Measurements from ENCODE around the gene PYHIN1. TPM values are rescaled to one million over a fixed set of nuclear protein-coding genes. Genes with fewer than 3 reads are reported as not detected.
"Not testable (repeated sequence)": the region's sequence is repeated elsewhere in the genome, so short reads cannot be mapped to it uniquely, and the experiment has no call there.

The PYHIN1 gene
- total RNA-seq, 1 donor, result under 0.01 TPM

GRCh38 chr1:158978730-158979129 is 47.4 kb downstream of the PYHIN1 start:
- no peak for DNase-seq (ENCODE audit: low read depth in 2 of 3, low spot score in 2 of 3)

GRCh38 chr1:158979229-158979628 is 47.9 kb downstream of the PYHIN1 start:
- DNase-seq (ENCODE audit: low read depth in 2 of 3, low spot score in 2 of 3), result no peak

GRCh38 chr1:158983235-158983634 is 51.9 kb downstream of the PYHIN1 start:
- DNase-seq (ENCODE audit: low read depth in 2 of 3, low spot score in 2 of 3), result no peak

- DNase-seq (ENCODE audit: low read depth in 2 of 3, low spot score in 2 of 3), result no peak
Measured at GRCh38 chr1:158984386-158984785, 53.0 kb downstream of the PYHIN1 start.

- no peak for DNase-seq (ENCODE audit: low read depth in 2 of 3, low spot score in 2 of 3)
Measured at GRCh38 chr1:158989424-158989823, 58.1 kb downstream of the PYHIN1 start.

GRCh38 chr1:158992787-158993312 is 61.5 kb downstream of the PYHIN1 start:
- no peak for DNase-seq (ENCODE audit: low read depth in 2 of 3, low spot score in 2 of 3)

GRCh38 chr1:158996998-158997397 is 65.6 kb downstream of the PYHIN1 start:
- DNase-seq (ENCODE audit: low read depth in 2 of 3, low spot score in 2 of 3), result no peak

- DNase-seq (ENCODE audit: low read depth in 2 of 3, low spot score in 2 of 3), result no peak
Measured at GRCh38 chr1:158998037-158998780, 66.9 kb downstream of the PYHIN1 start.

- peak in 2 of 3 donors; percentile 54 to 79 for DNase-seq (ENCODE audit: low read depth in 2 of 3, low spot score in 2 of 3)
Measured at GRCh38 chr1:158998781-158999161, 67.4 kb downstream of the PYHIN1 start.

GRCh38 chr1:158999316-159000069 is 68.1 kb downstream of the PYHIN1 start:
- DNase-seq (ENCODE audit: low read depth in 2 of 3, low spot score in 2 of 3), result no peak

GRCh38 chr1:159000070-159000409 is 68.7 kb downstream of the PYHIN1 start:
- DNase-seq (ENCODE audit: low read depth in 2 of 3, low spot score in 2 of 3), result no peak

- no peak for DNase-seq (ENCODE audit: low read depth in 2 of 3, low spot score in 2 of 3)
Measured at GRCh38 chr1:159000625-159001024, 69.3 kb downstream of the PYHIN1 start.

GRCh38 chr1:159005161-159005560 is 73.8 kb downstream of the PYHIN1 start:
- no peak for DNase-seq (ENCODE audit: low read depth in 2 of 3, low spot score in 2 of 3)

- DNase-seq (ENCODE audit: low read depth in 2 of 3, low spot score in 2 of 3), result peak in 1 of 3 donors; percentile 50
Measured at GRCh38 chr1:159005676-159006075, 74.3 kb downstream of the PYHIN1 start.

- DNase-seq (ENCODE audit: low read depth in 2 of 3, low spot score in 2 of 3), result not testable (repeated sequence)
Measured at GRCh38 chr1:159006210-159006807, 75.0 kb downstream of the PYHIN1 start.

- no peak for DNase-seq (ENCODE audit: low read depth in 2 of 3, low spot score in 2 of 3)
Measured at GRCh38 chr1:159007726-159008125, 76.4 kb downstream of the PYHIN1 start.

- DNase-seq (ENCODE audit: low read depth in 2 of 3, low spot score in 2 of 3), result peak in 1 of 3 donors; percentile 78
Measured at GRCh38 chr1:159008744-159009188, 77.4 kb downstream of the PYHIN1 start.

- DNase-seq (ENCODE audit: low read depth in 2 of 3, low spot score in 2 of 3), result no peak
Measured at GRCh38 chr1:159009287-159009686, 77.9 kb downstream of the PYHIN1 start.

- DNase-seq (ENCODE audit: low read depth in 2 of 3, low spot score in 2 of 3), result peak in 2 of 3 donors; percentile 85 to 92
Measured at GRCh38 chr1:159009704-159010361, 78.5 kb downstream of the PYHIN1 start, which contains the start of gene IFI16. TSS of gene IFI16 (plus strand) at chr1:159009907. CDS start at chr1:159014681, 4,774 bp downstream.

GRCh38 chr1:159010391-159010790 is 79.0 kb downstream of the PYHIN1 start:
- no peak for DNase-seq (ENCODE audit: low read depth in 2 of 3, low spot score in 2 of 3)

GRCh38 chr1:159011001-159011400 is 79.6 kb downstream of the PYHIN1 start:
- DNase-seq (ENCODE audit: low read depth in 2 of 3, low spot score in 2 of 3), result not testable (repeated sequence)

All from hematopoietic multipotent progenitor cell (in vitro differentiated cells).